HepG2 (cell line): ENCODE measurements around the gene RNASE8. TPM values are rescaled to one million over a fixed set of nuclear protein-coding genes. Genes with fewer than 3 reads are reported as not detected.

Experiments
- CBX2 ChIP-seq, 2 experiments: fragments of 200-600 bp in 1 of 2; sonication (generic); formaldehyde crosslinking in 1 of 2; IDR thresholded peaks; 2 replicates each; pipeline versions ENCODE4 v1.7.0 to v1.8.1; 2018 to 2022; ENCODE audit warnings: low read depth in 2 of 2, low read length in 1 of 2, mild to moderate bottlenecking in 1 of 2, missing genetic modification reagents in 1 of 2
- ETV5 ChIP-seq: IDR thresholded peaks from 2 replicates; pipeline ENCODE4 v1.6.1; 2018; ENCODE audit warnings: missing biosample characterization, missing genetic modification reagents, inconsistent platforms, borderline replicate concordance
- HDAC2 ChIP-seq: sonication (generic); formaldehyde crosslinking; IDR thresholded peaks from 2 replicates; pipeline ENCODE4 v1.4.0; 2020; ENCODE audit warnings: missing genetic modification reagents
- IRF2 ChIP-seq: IDR thresholded peaks from 2 replicates; pipeline ENCODE4 v1.6.1; 2018; ENCODE audit warnings: missing genetic modification reagents, missing compliant biosample characterization
- KDM3A ChIP-seq: IDR thresholded peaks from 2 replicates; pipeline ENCODE4 v1.6.1; 2018; ENCODE audit warnings: low read depth, missing compliant biosample characterization
- KDM6A ChIP-seq: IDR thresholded peaks from 2 replicates; pipeline ENCODE4 v1.6.1; 2016; ENCODE audit warnings: low read depth
- KMT2A ChIP-seq: sonication (generic); formaldehyde crosslinking; IDR thresholded peaks from 2 replicates; pipeline ENCODE4 v1.4.0; 2020; ENCODE audit warnings: missing genetic modification reagents
- KMT2B ChIP-seq: IDR thresholded peaks from 2 replicates; pipeline ENCODE4 v1.6.1; 2016; ENCODE audit warnings: missing genetic modification reagents, missing compliant biosample characterization
- NFATC3 ChIP-seq: sonication (generic); formaldehyde crosslinking; IDR thresholded peaks from 2 replicates; pipeline ENCODE4 v1.5.1; 2020; ENCODE audit warnings: mild to moderate bottlenecking, missing genetic modification reagents
- NR2F6 ChIP-seq, 2 experiments: IDR thresholded peaks; 2 replicates each; pipeline ENCODE4 v1.6.1; 2016; ENCODE audit warnings: antibody characterized with exemption in 1 of 2, mild to moderate bottlenecking in 1 of 2
- PHF21A ChIP-seq: sonication (generic); formaldehyde crosslinking; IDR thresholded peaks from 2 replicates; pipeline ENCODE4 v1.5.0; 2020; ENCODE audit warnings: mild to moderate bottlenecking, missing genetic modification reagents
- PRDM10 ChIP-seq: sonication (generic); formaldehyde crosslinking; IDR thresholded peaks from 2 replicates; pipeline ENCODE4 v1.4.0; 2020; ENCODE audit warnings: low read depth, missing genetic modification reagents
- PRPF4 ChIP-seq: fragments of 200-400 bp; formaldehyde crosslinking; IDR thresholded peaks from 2 replicates; pipeline ENCODE4 v1.6.1; 2016; ENCODE audit warnings: low read length, low read depth; ENCODE audit not compliant: poor library complexity, severe bottlenecking
- SALL1 ChIP-seq: sonication (generic); formaldehyde crosslinking; IDR thresholded peaks from 2 replicates; pipeline ENCODE4 v1.8.0; 2022; ENCODE audit warnings: mild to moderate bottlenecking, missing genetic modification reagents
- SOX6 ChIP-seq, 2 experiments: fragments of 450-650 bp in 1 of 2; sonication (generic) in 1 of 2; formaldehyde crosslinking in 1 of 2; IDR thresholded peaks; 2 replicates each; pipeline versions ENCODE4 v1.4.0 to v1.6.1; 2017 to 2020; ENCODE audit warnings: antibody characterized with exemption in 1 of 2, mild to moderate bottlenecking in 1 of 2, missing genetic modification reagents in 1 of 2
- SP140L ChIP-seq: sonication (generic); formaldehyde crosslinking; IDR thresholded peaks from 2 replicates; pipeline ENCODE4 v1.4.0; 2020; ENCODE audit warnings: missing genetic modification reagents, borderline replicate concordance
- SP2 ChIP-seq: sonication (generic); formaldehyde crosslinking; IDR thresholded peaks from 2 replicates; pipeline ENCODE4 v1.5.1; 2020; ENCODE audit warnings: mild to moderate bottlenecking, missing genetic modification reagents
- TFAP4 ChIP-seq: sonication (generic); IDR thresholded peaks from 2 replicates; pipeline ENCODE4 v1.6.1; 2016; ENCODE audit warnings: low read depth, borderline replicate concordance
- ZFP91 ChIP-seq: sonication (generic); formaldehyde crosslinking; IDR thresholded peaks from 2 replicates; pipeline ENCODE4 v1.9.0; 2022; ENCODE audit warnings: missing genetic modification reagents, mild to moderate bottlenecking, borderline replicate concordance
- ZNF136 ChIP-seq: sonication (generic); formaldehyde crosslinking; IDR thresholded peaks from 2 replicates; pipeline ENCODE4 v1.8.1; 2022; ENCODE audit warnings: low read depth, mild to moderate bottlenecking, moderate library complexity, missing genetic modification reagents
- ZNF501 ChIP-seq: sonication (generic); formaldehyde crosslinking; IDR thresholded peaks from 2 replicates; pipeline ENCODE4 v1.5.1; 2020; ENCODE audit warnings: mild to moderate bottlenecking, moderate library complexity, missing genetic modification reagents
- ZNF567 ChIP-seq: sonication (generic); formaldehyde crosslinking; IDR thresholded peaks from 2 replicates; pipeline ENCODE4 v1.8.1; 2023; ENCODE audit warnings: mild to moderate bottlenecking, missing genetic modification reagents, borderline replicate concordance
- polyA plus RNA-seq, 8 experiments: library from polyadenylated mRNA; depleted of rRNA in 3 of 8; stranded (reverse) in 7 of 8; unstranded in 1 of 8; fragments of >200 nt; fragmentation: Illumina TruSeq in 4 of 8; extraction: Trizol in 4 of 8; gene quantifications; 2 replicates each; pipeline versions ENCODE4 v1.2.1 to v1.2.3, GENCODE V29; 2011 to 2016; ENCODE audit warnings: low read depth in 4 of 8, missing spikeins in 1 of 8, mixed read lengths in 1 of 8; ENCODE audit not compliant: insufficient read depth in 1 of 8
- total RNA-seq, 5 experiments: library from RNA; depleted of rRNA; stranded (reverse); fragments of >200 nt; fragmentation: Illumina TruSeq; extraction: Trizol; gene quantifications; 2 replicates each; pipeline ENCODE4 v1.2.3, GENCODE V29; 2016; ENCODE audit warnings: low read depth in 1 of 5

Gene RNASE8
- total and polyA plus RNA-seq, 2 of the 13 experiments (the other 11 are each of a cell fraction or from before 2014, with no cell fraction given), result not detected

GRCh38 chr14:21038441-21039422 is 18.9 kb upstream of the RNASE8 start (continued):
- TF ChIP-seq SP2 (CRISPR knock-in tag) (peak; percentile 42; the same call in 1 of the 2 replicates), ZNF136 (CRISPR knock-in tag) (no peak), SOX6 (IDR thresholded peaks at IDR 0.05) (no peak), SOX6 (CRISPR knock-in tag; IDR thresholded peaks at IDR 0.05) (peak; percentile 50), ZFP91 (CRISPR knock-in tag) (peak; percentile 54; the same call in 1 of the 2 replicates), SP140L (CRISPR knock-in tag) (no peak), CBX2 (IDR thresholded peaks at IDR 0.05; ENCODE audit: low read depth, low read length) (no peak), CBX2 (CRISPR knock-in tag; IDR thresholded peaks at IDR 0.05; ENCODE audit: low read depth) (0 out of 2 replicates have a peak, but pooled peaks have one; percentile 12), ZNF567 (CRISPR knock-in tag) (no peak), TFAP4 (peak; percentile 94), NR2F6 (IDR thresholded peaks at IDR 0.05) (peak; percentile 23; the same call in 1 of the 2 replicates), NR2F6 (CRISPR knock-in tag; IDR thresholded peaks at IDR 0.05) (peak; percentile 16; the same call in 1 of the 2 replicates), NFATC3 (no peak), SALL1 (CRISPR knock-in tag) (peak; percentile 82), PHF21A (CRISPR knock-in tag) (peak; percentile 56; the same call in 1 of the 2 replicates), KDM3A (CRISPR knock-in tag) (0 out of 2 replicates have a peak, but pooled peaks have one; percentile 59), PRDM10 (CRISPR knock-in tag) (0 out of 2 replicates have a peak, but pooled peaks have one; percentile 34), KDM6A (CRISPR knock-in tag) (no peak), ZNF501 (CRISPR knock-in tag) (peak; percentile 61; the same call in 1 of the 2 replicates), PRPF4 (peak; percentile 76), KMT2B (CRISPR knock-in tag) (peak; percentile 45; the same call in 1 of the 2 replicates), IRF2 (CRISPR knock-in tag) (0 out of 2 replicates have a peak, but pooled peaks have one; percentile 49), HDAC2 (CRISPR knock-in tag) (peak; percentile 53; the same call in 1 of the 2 replicates), KMT2A (CRISPR knock-in tag) (no peak), ETV5 (peak; percentile 52; the same call in 1 of the 2 replicates)
